Measurements from ENCODE around the gene JPT1.

Gene JPT1

GRCh38 chr17:75103601-75104554 lies 50.4 kb downstream of the JPT1 start:
- no peak for DNase-seq

DNA sequence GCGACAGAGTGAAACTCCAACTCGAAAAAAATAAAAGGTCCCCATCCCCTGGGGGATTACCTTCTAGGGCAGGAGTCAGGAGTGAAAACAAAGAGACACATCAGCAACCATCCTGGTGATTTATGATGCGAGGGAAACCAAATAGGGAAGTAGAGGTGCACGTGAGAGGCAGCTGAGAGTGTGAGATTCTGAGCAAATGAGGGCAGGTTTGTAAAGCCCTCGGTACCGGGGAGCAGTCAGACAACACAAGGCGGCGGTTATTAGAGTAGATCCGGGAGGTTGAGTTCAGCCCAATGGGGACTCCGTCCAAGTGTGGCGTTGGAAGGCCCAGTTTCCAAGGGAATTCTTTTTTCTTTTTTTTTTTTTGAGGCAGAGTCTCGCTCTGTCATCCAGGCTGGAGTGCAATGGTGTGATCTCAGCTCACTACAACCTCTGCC lies 51.9 kb downstream of the JPT1 start:
- no peak for DNase-seq

DNA sequence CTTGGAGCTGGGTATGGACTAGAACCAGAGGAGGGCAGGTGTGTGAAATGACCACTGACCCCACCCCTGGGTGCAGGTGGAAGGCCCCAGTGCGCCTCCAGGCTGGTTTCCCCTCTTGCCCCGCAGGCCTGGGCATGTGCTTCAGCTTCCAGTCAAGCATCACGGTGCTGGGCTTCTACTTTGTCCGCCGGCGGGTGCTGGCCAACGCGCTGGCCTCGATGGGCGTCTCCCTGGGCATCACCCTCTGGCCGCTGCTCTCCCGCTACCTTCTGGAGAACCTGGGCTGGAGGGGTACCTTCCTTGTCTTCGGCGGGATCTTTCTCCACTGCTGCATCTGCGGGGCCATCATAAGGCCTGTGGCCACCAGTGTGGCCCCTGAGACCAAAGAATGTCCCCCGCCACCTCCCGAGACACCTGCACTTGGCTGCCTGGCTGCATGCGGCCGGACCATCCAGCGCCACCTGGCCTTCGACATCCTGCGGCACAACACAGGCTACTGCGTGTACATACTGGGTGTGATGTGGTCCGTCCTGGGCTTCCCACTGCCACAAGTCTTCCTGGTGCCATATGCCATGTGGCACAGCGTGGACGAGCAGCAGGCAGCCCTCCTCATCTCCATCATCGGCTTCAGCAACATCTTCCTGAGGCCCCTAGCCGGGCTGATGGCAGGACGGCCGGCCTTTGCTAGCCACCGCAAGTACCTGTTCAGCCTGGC lies 54.3 kb downstream of the JPT1 start:
- no peak for DNase-seq

DNA sequence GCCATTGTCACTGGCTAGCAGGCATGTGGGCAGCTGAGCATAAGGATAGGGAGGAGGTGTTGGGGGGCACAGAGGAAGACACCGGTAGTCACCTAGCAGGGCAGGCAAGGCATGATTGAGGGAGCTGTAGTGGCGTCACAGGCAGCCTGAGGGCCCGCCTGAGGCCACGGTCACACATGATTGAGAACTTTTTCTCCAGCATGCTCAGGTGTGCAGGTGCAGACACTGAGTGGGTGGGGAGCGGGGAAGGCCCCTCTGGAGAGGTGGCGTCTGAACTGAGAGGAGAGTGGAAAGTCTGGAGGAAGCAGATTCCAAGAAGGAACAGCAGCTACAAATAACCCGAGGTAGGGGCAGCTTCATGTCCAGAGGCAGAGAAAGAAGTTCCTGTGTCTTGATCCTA lies 55.5 kb downstream of the JPT1 start:
- DNase-seq = no peak

- DNase-seq = no peak
These were observed 56.4 kb downstream of the JPT1 start for GRCh38 chr17:75097865-75098264.

- no peak for DNase-seq
These were observed 58.2 kb downstream of the JPT1 start for GRCh38 chr17:75096082-75096625.

DNA sequence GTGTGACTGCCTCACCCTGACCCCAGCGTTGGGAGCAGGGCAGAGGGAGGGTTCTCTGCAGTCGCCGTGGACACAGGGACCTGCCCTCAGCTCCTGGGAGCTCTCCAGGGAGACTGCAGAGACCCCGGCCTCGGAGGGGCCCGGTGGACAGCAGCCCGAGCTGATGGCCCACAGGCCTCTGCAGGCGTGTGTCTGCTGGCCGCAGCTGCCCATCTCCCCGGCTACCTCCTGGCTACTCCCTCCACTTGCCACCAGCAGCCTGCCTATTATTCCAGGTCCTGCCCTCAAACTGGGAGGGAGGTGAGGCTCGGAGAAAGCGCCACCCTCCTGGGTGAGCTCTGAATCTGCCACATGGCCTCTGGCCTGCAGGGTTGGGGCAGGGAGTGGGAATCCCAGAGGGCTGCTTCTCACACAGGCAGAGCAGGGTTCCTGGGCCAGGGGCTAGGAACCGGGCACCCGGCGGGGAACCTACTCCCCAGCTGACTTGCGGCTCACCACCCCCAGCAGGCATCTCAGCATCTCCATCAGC lies 59.4 kb downstream of the JPT1 start:
- DNase-seq = no peak

GRCh38 chr17:75093548-75094158 lies 60.7 kb downstream of the JPT1 start:
- no peak for DNase-seq

DNA sequence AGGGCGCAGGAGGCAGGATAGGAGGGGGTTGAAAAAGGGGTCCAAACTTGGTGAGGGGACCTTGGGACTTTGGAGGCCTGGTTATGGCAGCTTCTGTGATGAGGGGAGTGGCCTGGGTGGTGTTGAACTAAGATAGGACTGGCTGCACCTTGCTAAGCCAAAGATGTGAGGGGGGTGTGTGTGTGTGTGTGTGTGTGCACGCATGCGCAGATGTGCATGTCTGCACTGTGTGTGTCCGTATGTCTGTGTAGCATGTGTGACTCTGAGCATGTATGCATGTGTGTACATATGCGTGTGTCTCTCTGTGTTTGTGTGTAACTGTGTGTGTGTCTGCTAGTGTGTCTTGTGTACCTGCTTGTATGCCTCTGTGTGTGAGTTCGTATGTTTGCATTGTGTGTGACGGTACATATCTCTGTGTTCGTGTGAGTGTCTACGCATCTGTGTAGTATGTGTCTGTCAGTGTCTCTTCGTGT lies 62.4 kb downstream of the JPT1 start:
- DNase-seq = no peak

- no peak for DNase-seq
These were observed 63.1 kb downstream of the JPT1 start for GRCh38 chr17:75090871-75091854.

DNA sequence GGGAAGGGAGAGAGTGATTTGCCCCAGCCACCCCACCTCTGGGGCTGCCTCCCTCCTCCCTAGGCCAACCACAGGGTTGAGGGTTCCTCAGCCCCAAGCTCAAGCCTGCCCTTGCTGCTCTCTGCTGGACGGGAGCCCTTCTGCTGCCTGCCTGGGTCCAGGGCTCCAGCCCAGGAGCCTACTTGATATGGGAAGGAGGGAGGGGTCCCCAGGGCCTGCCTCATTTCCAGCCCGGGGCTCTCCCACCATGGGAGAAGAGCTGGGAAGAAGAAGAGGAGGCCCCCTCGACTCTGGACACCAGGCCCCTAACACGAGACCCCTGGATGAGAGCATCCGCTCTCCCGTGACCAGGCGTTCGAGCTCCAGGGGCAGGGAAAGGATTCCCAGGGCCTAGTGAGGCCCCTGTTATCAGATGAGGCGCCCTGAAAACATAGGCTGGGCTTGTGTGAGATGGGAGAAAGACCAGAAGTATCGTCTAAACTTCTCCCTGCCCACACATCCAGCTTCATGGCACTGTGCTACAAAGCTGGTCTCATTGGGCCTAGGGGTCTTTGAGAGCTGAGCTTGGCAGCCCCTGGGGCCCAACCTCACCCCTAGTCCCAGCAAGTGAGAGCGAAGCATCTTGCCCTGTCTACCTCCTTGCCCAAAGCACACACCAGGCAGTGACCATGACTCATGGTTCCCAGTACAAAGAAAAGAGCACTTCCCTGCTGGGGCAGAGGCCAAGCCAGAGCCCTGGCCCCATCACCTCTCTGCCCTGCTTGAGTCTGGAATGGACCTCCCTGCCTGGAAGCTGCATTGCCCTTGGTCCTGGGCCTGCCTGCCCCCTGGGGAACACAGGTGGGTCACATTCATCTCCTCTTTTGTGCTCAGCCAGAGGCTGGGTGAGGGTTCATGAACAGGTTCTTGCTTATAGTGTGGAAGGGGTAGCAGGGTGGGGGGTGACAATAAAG lies 65.6 kb downstream of the JPT1 start:
- DNase-seq = peak; percentile 22

GRCh38 chr17:75087558-75088453 lies 66.5 kb downstream of the JPT1 start, which contains the start of gene SLC16A5:
Gene SLC16A5 (plus strand): TSS chr17:75087954. CDS start chr17:75093637, 5,683 bp downstream.
- peak; percentile 23 for DNase-seq

- DNase-seq = no peak
These were observed 67.1 kb downstream of the JPT1 start for GRCh38 chr17:75087182-75087557.

DNA sequence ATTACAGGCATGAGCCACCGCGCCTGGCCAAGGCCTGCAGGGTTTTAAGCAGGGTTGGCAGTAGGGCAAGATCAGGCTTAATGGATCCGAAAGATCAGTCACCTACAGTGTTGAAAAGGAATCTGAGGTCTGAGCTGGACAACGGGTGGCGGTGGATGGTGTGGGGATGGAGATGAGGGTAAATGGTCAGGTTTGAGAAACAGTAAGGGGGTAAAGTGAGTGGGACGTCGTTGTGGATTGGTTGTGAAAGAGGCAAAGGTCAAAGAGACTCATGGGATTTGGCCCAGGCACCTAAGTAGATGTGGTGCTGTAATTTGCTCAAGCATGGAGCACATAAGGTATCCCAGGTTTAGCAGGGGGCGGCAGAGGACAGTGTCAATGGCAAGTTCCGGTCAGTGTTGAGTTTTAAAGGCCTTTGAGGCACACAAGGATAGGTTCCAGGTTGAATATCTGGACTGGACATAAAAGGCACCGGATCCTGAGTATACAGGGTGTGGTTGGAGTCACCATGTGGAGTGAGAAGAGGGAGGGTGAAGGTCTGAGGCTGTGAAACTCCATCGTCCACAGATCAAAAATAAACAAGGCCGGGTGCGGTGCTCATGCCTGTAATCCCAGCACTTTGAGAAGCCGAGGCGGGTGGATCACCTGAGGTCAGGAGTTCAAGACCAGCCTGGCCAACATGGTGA lies 67.7 kb downstream of the JPT1 start:
- no peak for DNase-seq

Data from stimulated activated CD4-positive, alpha-beta T cell treated with anti-CD3 and anti-CD28 coated beads, Interleukin-1b, Interleukin-23, amount 100 ng/mL, for 48 hours (primary cell).